HepG2 (cell line): Measurements from ENCODE around the gene CDKN2C. TPM values are rescaled to one million over a fixed set of nuclear protein-coding genes. Genes with fewer than 3 reads are reported as not detected.

Source experiments
- ATAC-seq: fragments of 200-7000 bp; cut with Tn5 transposase; 3 replicates; pipeline ENCODE4 v1.9.1; 2020; ENCODE audit warnings: mild to moderate bottlenecking, moderate library complexity
- BruUV-seq: library from RNA; stranded (reverse); fragments of 400-500 nt; replicated peaks from 2 replicates; lab custom pipeline; 2021; lab: Mats Ljungman, UMichigan
- CTCF ChIA-PET: fragments of 300-600 bp; formaldehyde crosslinking; extraction: SDS; loops from one replicate; lab custom pipeline; 2021; ENCODE audit warnings: low total read pairs, inconsistent platforms, low intra/inter-chr PET ratio; lab: Yijun Ruan, JAX
- POLR2A ChIA-PET: fragments of 350-600 bp; sonication (Branson Sonifier 250); formaldehyde crosslinking; loops from one replicate; lab custom pipeline; 2020; ENCODE audit warnings: antibody characterized with exemption, inconsistent platforms; lab: Yijun Ruan, JAX
- DNase-seq: peaks from one replicate; pipeline ENCODE4 v3.0.0-alpha.2; 2015; ENCODE audit warnings: low spot score
- FAIRE-seq: peaks from 3 replicates; lab custom pipeline; 2011; peaks lifted over from hg19 to GRCh38; lab: Jason Lieb, UNC
- H2AFZ ChIP-seq: one replicate; pipeline ENCODE4 v1.6.1; 2011; ENCODE audit warnings: low read length, inconsistent platforms
- H3K27ac ChIP-seq: fragments of 300-600 bp; 3 replicates; pipeline ENCODE4 v1.8.0; 2011; ENCODE audit warnings: mixed run types, mild to moderate bottlenecking, mixed read lengths, low read length, inconsistent platforms; ENCODE audit not compliant: insufficient read depth; ENCODE audit errors: extremely low read length
- H3K27me3 ChIP-seq, 2 experiments: fragments of 200-600 bp in 1 of 2; 2 replicates in 1 of 2; 3 replicates in 1 of 2; pipeline versions ENCODE4 v1.6.0 to v1.8.0; 2011; ENCODE audit warnings: low read length in 2 of 2, mild to moderate bottlenecking in 2 of 2, moderate library complexity in 2 of 2, inconsistent platforms in 1 of 2; ENCODE audit not compliant: insufficient read depth in 2 of 2, control insufficient read depth in 1 of 2
- H3K36me3 ChIP-seq, 2 experiments: fragments of 200-600 bp in 1 of 2; replicated peaks in 1 of 2; 2 replicates in 1 of 2; 3 replicates in 1 of 2; pipeline versions ENCODE4 v1.5.1 to v1.8.0; 2011; ENCODE audit warnings: low read length in 2 of 2, inconsistent platforms in 1 of 2; ENCODE audit not compliant: insufficient read depth in 2 of 2, control insufficient read depth in 1 of 2
- H3K4me1 ChIP-seq: 2 replicates; pipeline ENCODE4 v1.5.1; 2012; ENCODE audit warnings: low read length, inconsistent platforms; ENCODE audit not compliant: insufficient read depth
- H3K4me2 ChIP-seq: 2 replicates; pipeline ENCODE4 v1.6.0; 2011; ENCODE audit warnings: low read depth, low read length, inconsistent platforms
- H3K4me3 ChIP-seq, 3 experiments: fragments of 200-600 bp in 1 of 3; sonication (generic), shearing (Covaris generic) in 1 of 3; replicated peaks in 1 of 3; 2 replicates each; pipeline ENCODE4 v1.5.1; 2011 to 2016; ENCODE audit warnings: low read length in 3 of 3, inconsistent platforms in 2 of 3, low read depth in 2 of 3, mild to moderate bottlenecking in 2 of 3, control low read depth in 1 of 3, mixed read lengths in 1 of 3; ENCODE audit not compliant: insufficient read depth in 1 of 3
- H3K79me2 ChIP-seq: one replicate; pipeline ENCODE4 v1.6.1; 2011; ENCODE audit warnings: low read length, inconsistent platforms; ENCODE audit not compliant: insufficient read depth
- H3K9ac ChIP-seq: 2 replicates; pipeline ENCODE4 v1.6.0; 2011; ENCODE audit warnings: mild to moderate bottlenecking, low read depth, low read length, inconsistent platforms; ENCODE audit not compliant: insufficient read depth
- H3K9me3 ChIP-seq: 2 replicates; pipeline ENCODE4 v1.5.1; 2012; ENCODE audit warnings: mild to moderate bottlenecking, low read length
- H4K20me1 ChIP-seq: 2 replicates; pipeline ENCODE4 v1.6.0; 2011; ENCODE audit warnings: inconsistent platforms, mild to moderate bottlenecking, low read length, moderate library complexity; ENCODE audit not compliant: insufficient read depth
- FOSL2 ChIP-seq: sonication (generic); formaldehyde crosslinking; IDR thresholded peaks from 2 replicates; pipeline ENCODE4 v1.4.0; 2020; ENCODE audit warnings: missing genetic modification reagents
- JUN ChIP-seq: sonication (generic); formaldehyde crosslinking; IDR thresholded peaks from 2 replicates; pipeline ENCODE4 v1.4.0; 2020; ENCODE audit warnings: mild to moderate bottlenecking, missing genetic modification reagents
- JUNB ChIP-seq: sonication (generic); formaldehyde crosslinking; IDR thresholded peaks from 2 replicates; pipeline ENCODE4 v1.8.0; 2022; ENCODE audit warnings: missing genetic modification reagents, mild to moderate bottlenecking, borderline replicate concordance
- MYC ChIP-seq: sonication (generic); formaldehyde crosslinking; IDR thresholded peaks from 2 replicates; pipeline ENCODE4 v1.9.0; 2021; ENCODE audit warnings: missing genetic modification reagents, borderline replicate concordance
- SMAD9 ChIP-seq: sonication (generic); formaldehyde crosslinking; IDR thresholded peaks from 2 replicates; pipeline ENCODE4 v1.5.1; 2020; ENCODE audit warnings: mild to moderate bottlenecking, missing genetic modification reagents
- STAG1 ChIP-seq: sonication (generic); formaldehyde crosslinking; IDR thresholded peaks from 2 replicates; pipeline ENCODE4 v1.4.0; 2020; ENCODE audit warnings: missing genetic modification reagents
- TAF1 ChIP-seq: sonication (generic); formaldehyde crosslinking; IDR thresholded peaks from 2 replicates; pipeline ENCODE4 v1.4.0; 2020; ENCODE audit warnings: missing genetic modification reagents
- ZNF546 ChIP-seq: sonication (generic); formaldehyde crosslinking; conservative IDR thresholded peaks from 2 replicates; pipeline ENCODE4 v1.8.1; 2023; ENCODE audit warnings: mild to moderate bottlenecking, missing genetic modification reagents
- ZNF552 ChIP-seq: sonication (generic); formaldehyde crosslinking; IDR thresholded peaks from 2 replicates; pipeline ENCODE4 v1.9.0; 2022; ENCODE audit warnings: missing genetic modification reagents, mild to moderate bottlenecking, borderline replicate concordance
- ZNF569 ChIP-seq: sonication (generic); formaldehyde crosslinking; IDR thresholded peaks from 2 replicates; pipeline ENCODE4 v1.5.0; 2020; ENCODE audit warnings: mild to moderate bottlenecking, missing genetic modification reagents, moderate library complexity, borderline replicate concordance
- ZNF75D ChIP-seq: sonication (generic); formaldehyde crosslinking; IDR thresholded peaks from 2 replicates; pipeline ENCODE4 v1.8.1; 2023; ENCODE audit warnings: missing genetic modification reagents, mild to moderate bottlenecking, borderline replicate concordance
- in situ Hi-C: cut with HindIII; loops from 2 replicates; pipeline ENCODE4 v1.10.0; 2017; ENCODE audit warnings: low pct_unique_long_range_greater_than_20kb; ENCODE audit not compliant: extremely low pct_ligation_motif_present
- intact Hi-C: fragments of 100-400 bp; cut with micrococcal nuclease; formaldehyde crosslinking; loops from one replicate; pipeline ENCODE4 v1.10.0; 2022; ENCODE audit not compliant: unreplicated experiment
- polyA plus RNA-seq, 8 experiments: library from polyadenylated mRNA; depleted of rRNA in 3 of 8; stranded (reverse) in 7 of 8; unstranded in 1 of 8; fragments of >200 nt; fragmentation: Illumina TruSeq in 4 of 8; extraction: Trizol in 4 of 8; gene quantifications; 2 replicates each; pipeline versions ENCODE4 v1.2.1 to v1.2.3, GENCODE V29; 2011 to 2016; ENCODE audit warnings: low read depth in 4 of 8, missing spikeins in 1 of 8, mixed read lengths in 1 of 8; ENCODE audit not compliant: insufficient read depth in 1 of 8
- total RNA-seq, 5 experiments: library from RNA; depleted of rRNA; stranded (reverse); fragments of >200 nt; fragmentation: Illumina TruSeq; extraction: Trizol; gene quantifications; 2 replicates each; pipeline ENCODE4 v1.2.3, GENCODE V29; 2016; ENCODE audit warnings: low read depth in 1 of 5
- TF ChIP-seq, protein P1 (sequence below): sonication (generic); formaldehyde crosslinking; IDR thresholded peaks from 2 replicates; pipeline ENCODE4 v1.8.1; 2023; ENCODE audit warnings: mild to moderate bottlenecking, moderate library complexity, missing genetic modification reagents
- TF ChIP-seq, protein P2 (sequence below): IDR thresholded peaks from 2 replicates; pipeline ENCODE4 v1.6.1; 2016; ENCODE audit warnings: missing genetic modification reagents, missing compliant biosample characterization
- TF ChIP-seq, protein P3 (sequence below): IDR thresholded peaks from 2 replicates; pipeline ENCODE4 v1.6.1; 2016; ENCODE audit warnings: low read depth, missing genetic modification reagents, missing compliant biosample characterization
- TF ChIP-seq, protein P4 (sequence below): sonication (generic); formaldehyde crosslinking; IDR thresholded peaks from 2 replicates; pipeline ENCODE4 v1.4.0; 2020; ENCODE audit warnings: missing genetic modification reagents, borderline replicate concordance

CDKN2C gene
- total and polyA plus RNA-seq, 2 of the 13 experiments (the other 11 are each of a cell fraction or from before 2014, with no cell fraction given): 7.8 to 13.7 TPM

DNA sequence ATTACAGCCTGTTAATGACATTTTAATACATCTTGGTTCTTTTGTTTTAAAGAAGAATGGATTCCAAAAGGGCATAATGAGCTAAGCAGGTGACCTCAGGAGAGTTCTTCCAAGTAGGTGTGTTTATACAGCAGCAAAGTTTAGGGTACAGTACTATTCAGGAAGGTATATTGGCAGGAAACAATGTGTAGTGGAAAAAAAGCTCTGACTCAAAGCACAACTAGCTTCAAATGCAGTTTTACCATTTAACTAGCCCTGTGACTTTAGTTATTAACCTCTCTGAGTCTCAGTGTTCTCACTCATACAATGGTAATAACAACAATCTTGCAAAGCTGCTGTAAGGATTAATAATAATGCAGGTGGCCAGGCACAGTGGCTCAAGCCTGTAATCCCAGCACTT lies 39.9 kb upstream of the CDKN2C start:
- Histone ChIP-seq H3K36me3 (no peaks in the 10 kb centered on the region; a peak in 1 of 5 replicates), H3K4me2 (no peak overlapping the region), H3K79me2 (peaks cover 30% of the 10 kb centered on the region), H3K4me1 (peaks cover 18% of the 10 kb centered on the region), H2AFZ (no peak overlapping the region), H3K9me3 (no peaks in the 10 kb centered on the region), H3K4me3 (no peak overlapping the region), H3K27ac (no peak overlapping the region), H3K9ac (no peak overlapping the region), H3K27me3 (no peaks in the 10 kb centered on the region), H4K20me1 (no peaks in the 10 kb centered on the region)
- CTCF ChIA-PET: interaction anchor here (0.8 to 2.7 kb wide), 5 partner anchors 38 to 259 kb away, joined by 3 to 21 read pairs (median 4); no protein-coding TSS in a partner anchor
- intact Hi-C loops: no loop called here
- POLR2A ChIA-PET: no interaction called here
- in situ Hi-C loops: loop anchor here (10.0 kb wide), 1 partner anchor 155 kb away; no protein-coding TSS in a partner anchor
- TF ChIP-seq, protein P1, sequence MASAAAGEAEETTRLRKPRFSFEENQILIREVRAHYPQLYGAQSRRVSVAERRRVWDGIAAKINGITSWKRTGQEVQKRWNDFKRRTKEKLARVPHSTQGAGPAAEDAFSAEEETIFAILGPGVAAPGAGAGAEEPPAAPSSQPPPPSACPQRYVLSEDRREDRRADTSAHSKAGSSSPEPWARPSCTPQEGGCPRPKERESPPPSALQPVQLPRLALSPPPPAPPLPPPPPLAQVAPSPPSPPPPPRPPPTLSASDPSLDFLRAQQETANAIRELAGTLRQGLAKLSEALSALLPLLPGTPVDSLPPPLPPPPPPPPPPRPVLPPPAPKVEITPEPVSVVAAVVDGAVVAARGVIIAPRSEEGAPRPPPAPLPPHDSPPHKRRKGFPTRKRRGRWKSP: no peak
- TF ChIP-seq, protein P2, sequence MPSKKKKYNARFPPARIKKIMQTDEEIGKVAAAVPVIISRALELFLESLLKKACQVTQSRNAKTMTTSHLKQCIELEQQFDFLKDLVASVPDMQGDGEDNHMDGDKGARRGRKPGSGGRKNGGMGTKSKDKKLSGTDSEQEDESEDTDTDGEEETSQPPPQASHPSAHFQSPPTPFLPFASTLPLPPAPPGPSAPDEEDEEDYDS (CRISPR knock-in tag): no peak
- TF ChIP-seq STAG1 (CRISPR knock-in tag) (no peak), ZNF552 (CRISPR knock-in tag) (no peak), JUN (CRISPR knock-in tag) (no peak), TAF1 (no peak), MYC (CRISPR knock-in tag) (no peak), FOSL2 (CRISPR knock-in tag) (no peak), ZNF75D (CRISPR knock-in tag) (no peak), JUNB (CRISPR knock-in tag) (no peak), ZNF569 (CRISPR knock-in tag) (no peak), ZNF546 (CRISPR knock-in tag) (no peak), SMAD9 (CRISPR knock-in tag) (no peak)
- TF ChIP-seq, protein P3, sequence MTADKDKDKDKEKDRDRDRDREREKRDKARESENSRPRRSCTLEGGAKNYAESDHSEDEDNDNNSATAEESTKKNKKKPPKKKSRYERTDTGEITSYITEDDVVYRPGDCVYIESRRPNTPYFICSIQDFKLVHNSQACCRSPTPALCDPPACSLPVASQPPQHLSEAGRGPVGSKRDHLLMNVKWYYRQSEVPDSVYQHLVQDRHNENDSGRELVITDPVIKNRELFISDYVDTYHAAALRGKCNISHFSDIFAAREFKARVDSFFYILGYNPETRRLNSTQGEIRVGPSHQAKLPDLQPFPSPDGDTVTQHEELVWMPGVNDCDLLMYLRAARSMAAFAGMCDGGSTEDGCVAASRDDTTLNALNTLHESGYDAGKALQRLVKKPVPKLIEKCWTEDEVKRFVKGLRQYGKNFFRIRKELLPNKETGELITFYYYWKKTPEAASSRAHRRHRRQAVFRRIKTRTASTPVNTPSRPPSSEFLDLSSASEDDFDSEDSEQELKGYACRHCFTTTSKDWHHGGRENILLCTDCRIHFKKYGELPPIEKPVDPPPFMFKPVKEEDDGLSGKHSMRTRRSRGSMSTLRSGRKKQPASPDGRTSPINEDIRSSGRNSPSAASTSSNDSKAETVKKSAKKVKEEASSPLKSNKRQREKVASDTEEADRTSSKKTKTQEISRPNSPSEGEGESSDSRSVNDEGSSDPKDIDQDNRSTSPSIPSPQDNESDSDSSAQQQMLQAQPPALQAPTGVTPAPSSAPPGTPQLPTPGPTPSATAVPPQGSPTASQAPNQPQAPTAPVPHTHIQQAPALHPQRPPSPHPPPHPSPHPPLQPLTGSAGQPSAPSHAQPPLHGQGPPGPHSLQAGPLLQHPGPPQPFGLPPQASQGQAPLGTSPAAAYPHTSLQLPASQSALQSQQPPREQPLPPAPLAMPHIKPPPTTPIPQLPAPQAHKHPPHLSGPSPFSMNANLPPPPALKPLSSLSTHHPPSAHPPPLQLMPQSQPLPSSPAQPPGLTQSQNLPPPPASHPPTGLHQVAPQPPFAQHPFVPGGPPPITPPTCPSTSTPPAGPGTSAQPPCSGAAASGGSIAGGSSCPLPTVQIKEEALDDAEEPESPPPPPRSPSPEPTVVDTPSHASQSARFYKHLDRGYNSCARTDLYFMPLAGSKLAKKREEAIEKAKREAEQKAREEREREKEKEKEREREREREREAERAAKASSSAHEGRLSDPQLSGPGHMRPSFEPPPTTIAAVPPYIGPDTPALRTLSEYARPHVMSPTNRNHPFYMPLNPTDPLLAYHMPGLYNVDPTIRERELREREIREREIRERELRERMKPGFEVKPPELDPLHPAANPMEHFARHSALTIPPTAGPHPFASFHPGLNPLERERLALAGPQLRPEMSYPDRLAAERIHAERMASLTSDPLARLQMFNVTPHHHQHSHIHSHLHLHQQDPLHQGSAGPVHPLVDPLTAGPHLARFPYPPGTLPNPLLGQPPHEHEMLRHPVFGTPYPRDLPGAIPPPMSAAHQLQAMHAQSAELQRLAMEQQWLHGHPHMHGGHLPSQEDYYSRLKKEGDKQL (CRISPR knock-in tag): no peak
- TF ChIP-seq, protein P4, sequence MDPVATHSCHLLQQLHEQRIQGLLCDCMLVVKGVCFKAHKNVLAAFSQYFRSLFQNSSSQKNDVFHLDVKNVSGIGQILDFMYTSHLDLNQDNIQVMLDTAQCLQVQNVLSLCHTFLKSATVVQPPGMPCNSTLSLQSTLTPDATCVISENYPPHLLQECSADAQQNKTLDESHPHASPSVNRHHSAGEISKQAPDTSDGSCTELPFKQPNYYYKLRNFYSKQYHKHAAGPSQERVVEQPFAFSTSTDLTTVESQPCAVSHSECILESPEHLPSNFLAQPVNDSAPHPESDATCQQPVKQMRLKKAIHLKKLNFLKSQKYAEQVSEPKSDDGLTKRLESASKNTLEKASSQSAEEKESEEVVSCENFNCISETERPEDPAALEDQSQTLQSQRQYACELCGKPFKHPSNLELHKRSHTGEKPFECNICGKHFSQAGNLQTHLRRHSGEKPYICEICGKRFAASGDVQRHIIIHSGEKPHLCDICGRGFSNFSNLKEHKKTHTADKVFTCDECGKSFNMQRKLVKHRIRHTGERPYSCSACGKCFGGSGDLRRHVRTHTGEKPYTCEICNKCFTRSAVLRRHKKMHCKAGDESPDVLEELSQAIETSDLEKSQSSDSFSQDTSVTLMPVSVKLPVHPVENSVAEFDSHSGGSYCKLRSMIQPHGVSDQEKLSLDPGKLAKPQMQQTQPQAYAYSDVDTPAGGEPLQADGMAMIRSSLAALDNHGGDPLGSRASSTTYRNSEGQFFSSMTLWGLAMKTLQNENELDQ (CRISPR knock-in tag): no peak
- no peak for ATAC-seq
- no peak for DNase-seq
- BruUV-seq: no TSS peak
- no peak for FAIRE-seq
